Measurements from ENCODE around the gene MTOR. TPM values are rescaled to one million over a fixed set of nuclear protein-coding genes. Genes with fewer than 3 reads are reported as not detected.
"Not testable (repeated sequence)": the region's sequence is repeated elsewhere in the genome, so short reads cannot be mapped to it uniquely, and the experiment has no call there.

MTOR gene
- total RNA-seq, 3 donors from 2014 or later = 46.4 to 49.6 (median 47.9) TPM

DNA sequence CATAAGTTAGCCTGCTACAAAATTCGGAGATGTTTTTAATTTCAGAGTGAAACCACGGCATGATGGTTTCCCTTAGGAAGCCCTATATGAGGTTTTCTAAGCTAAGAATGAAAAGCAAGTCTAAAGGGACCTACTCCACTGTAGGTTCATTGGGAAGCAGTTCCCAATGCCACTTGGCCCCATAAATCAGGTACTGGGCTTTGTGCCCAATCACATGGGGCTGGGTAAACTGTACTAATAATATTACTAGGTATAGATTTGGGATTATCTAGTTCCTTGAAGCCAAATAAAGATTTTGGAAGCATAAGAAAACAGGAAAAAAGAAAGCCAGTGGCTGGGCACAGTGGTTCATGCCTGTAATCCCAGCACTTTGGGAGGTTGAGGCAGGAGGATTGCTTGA lies 92.2 kb downstream of the MTOR start:
- H3K36me3 Mint-ChIP-seq (ENCODE audit: insufficient read depth) = peaks cover 14% of the 10 kb centered on the region
- no peak overlapping the region for H3K4me3 Mint-ChIP-seq
- ATAC-seq (no peak), DNase-seq (no peak)
- no peaks in the 10 kb centered on the region for H3K27me3 Mint-ChIP-seq (ENCODE audit: low read depth)
- H3K4me1 Mint-ChIP-seq (ENCODE audit: low read depth) = no peaks in the 10 kb centered on the region
- no peaks in the 10 kb centered on the region for H3K9me3 Mint-ChIP-seq

DNA sequence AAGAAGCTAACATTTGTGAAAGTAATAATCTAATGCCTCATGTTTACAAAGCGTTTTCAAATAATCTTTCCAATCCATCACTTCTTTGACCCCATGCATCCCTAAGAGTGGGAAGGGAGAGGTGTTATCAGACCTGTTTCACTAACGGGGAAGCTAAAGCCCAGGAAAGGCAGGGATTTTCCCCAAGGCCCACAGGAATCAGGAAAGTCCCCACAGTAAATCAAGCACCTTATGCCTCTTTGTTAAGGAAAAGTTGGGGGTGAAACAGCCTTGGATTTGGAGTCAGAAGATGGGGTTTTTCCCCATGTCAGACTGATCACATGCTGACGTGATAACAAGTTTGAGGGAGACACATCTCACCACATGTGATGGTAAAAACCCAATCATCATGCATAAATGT lies 93.1 kb downstream of the MTOR start:
- Mint-ChIP-seq H3K4me3 (no peak overlapping the region), H3K27me3 (ENCODE audit: low read depth) (no peaks in the 10 kb centered on the region), H3K9me3 (no peaks in the 10 kb centered on the region), H3K36me3 (ENCODE audit: insufficient read depth) (peaks cover 19% of the 10 kb centered on the region), H3K4me1 (ENCODE audit: low read depth) (no peaks in the 10 kb centered on the region)
- DNase-seq (no peak), ATAC-seq (no peak)

DNA sequence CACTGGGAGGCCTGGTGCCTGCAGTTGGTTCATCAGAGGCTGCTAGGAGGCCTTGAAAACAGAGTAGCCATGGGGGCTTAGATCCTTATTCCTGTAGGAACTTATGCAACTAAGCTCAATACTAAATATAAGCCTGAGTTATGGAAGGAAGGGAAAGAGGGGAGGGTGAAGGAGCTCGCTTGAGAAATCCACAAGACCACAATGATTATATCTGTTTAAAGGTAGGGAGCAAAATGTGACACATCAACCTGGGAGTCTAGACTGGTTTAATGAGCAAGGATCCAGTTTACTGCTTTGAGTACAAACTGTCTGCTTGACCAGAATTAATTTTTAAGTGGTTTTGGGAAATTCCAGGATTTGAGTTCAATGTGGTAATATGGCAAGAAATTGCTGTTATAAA lies 93.6 kb downstream of the MTOR start:
- H3K36me3 Mint-ChIP-seq (ENCODE audit: insufficient read depth) = peaks cover 20% of the 10 kb centered on the region
- no peaks in the 10 kb centered on the region for H3K4me1 Mint-ChIP-seq (ENCODE audit: low read depth)
- H3K9me3 Mint-ChIP-seq = no peaks in the 10 kb centered on the region
- H3K27me3 Mint-ChIP-seq (ENCODE audit: low read depth) = no peaks in the 10 kb centered on the region
- ATAC-seq (no peak), DNase-seq (no peak)
- no peak overlapping the region for H3K4me3 Mint-ChIP-seq

DNA sequence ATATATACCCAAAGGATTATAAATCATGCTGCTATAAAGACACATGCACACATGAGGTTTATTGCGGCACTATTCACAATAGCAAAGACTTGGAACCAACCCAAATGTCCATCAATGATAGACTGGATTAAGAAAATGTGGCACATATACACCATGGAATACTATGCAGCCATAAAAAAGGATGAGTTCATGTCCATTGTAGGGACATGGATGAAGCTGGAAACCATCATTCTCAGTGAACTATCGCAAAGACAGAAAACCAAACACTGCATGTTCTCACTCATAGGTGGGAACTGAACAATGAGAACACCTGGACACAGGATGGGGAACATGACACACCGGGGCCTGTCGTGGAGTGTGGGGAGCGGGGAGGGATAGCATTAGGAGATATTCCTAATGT lies 95.6 kb downstream of the MTOR start:
- peaks cover 29% of the 10 kb centered on the region for H3K36me3 Mint-ChIP-seq (ENCODE audit: insufficient read depth)
- not testable (repeated sequence) for DNase-seq; H3K4me3 Mint-ChIP-seq; ATAC-seq; H3K9me3 Mint-ChIP-seq; H3K27me3 Mint-ChIP-seq (ENCODE audit: low read depth); H3K4me1 Mint-ChIP-seq (ENCODE audit: low read depth)

DNA sequence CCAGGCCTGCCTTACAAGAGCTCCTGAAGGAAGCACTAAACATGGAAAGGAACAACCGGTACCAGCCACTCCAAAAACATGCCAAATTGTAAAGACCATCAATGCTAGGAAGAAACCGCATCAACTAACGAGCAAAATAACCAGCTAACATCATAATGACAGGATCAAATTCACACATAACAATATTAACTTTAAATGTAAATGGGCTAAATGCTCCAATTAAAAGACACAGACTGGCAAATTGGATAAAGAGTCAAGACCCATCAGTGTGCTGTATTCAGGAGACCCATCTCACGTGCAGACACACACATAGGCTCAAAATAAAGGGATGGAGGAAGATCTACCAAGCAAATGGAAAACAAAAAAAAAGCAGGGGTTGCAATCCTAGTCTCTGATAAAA lies 99.6 kb downstream of the MTOR start:
- peaks cover 33% of the 10 kb centered on the region for H3K36me3 Mint-ChIP-seq (ENCODE audit: insufficient read depth)
- H3K4me3 Mint-ChIP-seq; ATAC-seq; H3K27me3 Mint-ChIP-seq (ENCODE audit: low read depth); H3K4me1 Mint-ChIP-seq (ENCODE audit: low read depth); DNase-seq; H3K9me3 Mint-ChIP-seq: not testable (repeated sequence)

DNA sequence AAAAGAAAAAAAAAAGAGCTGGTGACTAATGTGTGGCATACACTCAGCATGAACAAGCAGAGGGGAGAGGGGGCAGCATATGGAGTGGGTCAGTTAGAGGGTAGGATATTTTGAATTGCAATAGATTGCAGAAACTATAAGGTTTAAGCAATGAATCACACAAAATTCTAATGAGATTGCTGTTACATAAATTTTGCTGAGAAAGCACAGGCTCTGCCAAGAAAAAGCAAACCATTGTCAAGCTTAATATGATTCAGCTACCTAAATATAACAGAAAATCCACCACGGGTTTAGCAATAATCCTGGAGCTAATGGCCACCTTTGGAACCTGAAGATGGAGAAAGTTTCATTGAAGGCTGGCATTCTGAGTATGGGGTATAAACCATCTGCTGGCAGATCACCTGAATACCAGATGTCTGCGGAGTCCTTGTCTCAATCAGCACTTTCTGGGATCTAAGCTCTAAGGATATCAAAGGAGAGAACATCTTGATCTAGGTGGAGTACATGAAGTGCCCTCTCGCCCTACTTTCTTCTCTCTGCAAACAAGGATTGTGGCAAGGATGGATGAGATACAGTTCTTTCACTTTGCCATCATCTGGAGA lies 103.5 kb downstream of the MTOR start:
- Mint-ChIP-seq H3K4me1 (ENCODE audit: low read depth) (peaks cover 15% of the 10 kb centered on the region), H3K36me3 (ENCODE audit: insufficient read depth) (peaks cover 26% of the 10 kb centered on the region), H3K9me3 (no peaks in the 10 kb centered on the region), H3K4me3 (no peak overlapping the region), H3K27me3 (ENCODE audit: low read depth) (no peaks in the 10 kb centered on the region)
- ATAC-seq (no peak), DNase-seq (no peak)

DNA sequence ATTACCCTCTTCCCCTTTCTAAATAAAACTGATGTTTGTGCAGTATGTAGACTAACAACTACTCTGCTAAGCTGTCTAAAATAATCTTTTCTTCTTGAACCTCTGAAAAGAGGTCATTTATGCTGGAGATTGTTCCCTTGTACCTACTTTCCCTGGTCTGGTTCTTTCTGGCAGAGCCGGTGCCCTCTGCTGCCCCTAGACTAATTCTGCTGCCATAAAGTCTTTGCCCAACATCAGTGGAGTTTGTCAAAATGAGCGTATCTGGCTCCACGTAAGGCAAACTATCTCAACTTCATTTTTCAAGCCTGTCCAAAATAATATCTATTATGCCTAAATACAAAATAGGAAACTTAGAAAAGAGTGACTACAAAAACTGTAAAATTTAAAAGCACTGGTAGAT lies 104.1 kb downstream of the MTOR start:
- ATAC-seq (no peak), DNase-seq (no peak)
- no peaks in the 10 kb centered on the region for H3K27me3 Mint-ChIP-seq (ENCODE audit: low read depth)
- no peaks in the 10 kb centered on the region for H3K9me3 Mint-ChIP-seq
- peaks cover 15% of the 10 kb centered on the region for H3K4me1 Mint-ChIP-seq (ENCODE audit: low read depth)
- peaks cover 22% of the 10 kb centered on the region for H3K36me3 Mint-ChIP-seq (ENCODE audit: insufficient read depth)
- H3K4me3 Mint-ChIP-seq = no peak overlapping the region

DNA sequence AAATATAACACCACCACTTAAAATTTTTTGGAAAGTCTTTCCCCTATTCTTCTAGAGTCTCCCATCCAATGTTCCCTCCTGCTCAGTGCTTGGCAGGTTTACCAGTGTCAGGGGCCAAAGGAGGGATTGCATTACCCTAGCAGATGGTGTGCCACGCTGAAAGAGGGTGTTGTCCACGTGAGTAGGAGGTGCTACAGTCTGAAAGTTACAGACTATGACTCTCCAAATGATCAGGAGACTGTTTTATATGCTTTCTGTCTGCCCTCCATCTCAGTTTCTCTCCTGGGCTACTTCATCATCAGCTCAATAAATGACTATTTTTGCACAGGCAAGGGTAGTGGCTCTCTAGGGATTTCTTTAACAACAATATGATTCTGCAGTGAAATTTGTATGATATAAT lies 104.5 kb downstream of the MTOR start:
- no peak overlapping the region for H3K4me3 Mint-ChIP-seq
- DNase-seq (no peak), ATAC-seq (peak in 1 of 2 donors; percentile 18)
- H3K9me3 Mint-ChIP-seq = no peaks in the 10 kb centered on the region
- H3K4me1 Mint-ChIP-seq (ENCODE audit: low read depth) = peaks cover 15% of the 10 kb centered on the region
- H3K27me3 Mint-ChIP-seq (ENCODE audit: low read depth) = no peaks in the 10 kb centered on the region
- H3K36me3 Mint-ChIP-seq (ENCODE audit: insufficient read depth) = peaks cover 26% of the 10 kb centered on the region

DNA sequence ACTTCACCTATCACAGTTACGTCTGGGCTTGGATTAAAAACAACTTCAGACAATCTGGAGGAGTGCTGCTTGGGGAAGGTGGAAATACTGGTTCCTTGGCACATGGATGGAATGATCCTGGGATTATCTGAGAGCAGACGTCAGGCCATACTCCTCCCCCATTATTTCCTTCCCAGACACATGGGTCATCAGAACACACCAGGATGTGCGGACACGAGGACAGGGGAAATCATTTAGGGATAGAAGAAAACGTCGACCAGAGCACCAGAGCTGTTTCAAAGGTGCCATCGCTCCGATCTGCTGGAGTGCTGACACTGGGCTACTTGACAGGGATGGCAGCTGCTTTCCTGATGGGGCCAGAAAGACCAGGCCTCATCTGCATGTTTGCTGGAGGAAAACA lies 105.0 kb downstream of the MTOR start:
- ATAC-seq (no peak), DNase-seq (no peak)
- Mint-ChIP-seq H3K9me3 (no peaks in the 10 kb centered on the region), H3K27me3 (ENCODE audit: low read depth) (no peaks in the 10 kb centered on the region), H3K4me1 (ENCODE audit: low read depth) (peaks cover 15% of the 10 kb centered on the region), H3K36me3 (ENCODE audit: insufficient read depth) (peaks cover 29% of the 10 kb centered on the region), H3K4me3 (no peak overlapping the region)

DNA sequence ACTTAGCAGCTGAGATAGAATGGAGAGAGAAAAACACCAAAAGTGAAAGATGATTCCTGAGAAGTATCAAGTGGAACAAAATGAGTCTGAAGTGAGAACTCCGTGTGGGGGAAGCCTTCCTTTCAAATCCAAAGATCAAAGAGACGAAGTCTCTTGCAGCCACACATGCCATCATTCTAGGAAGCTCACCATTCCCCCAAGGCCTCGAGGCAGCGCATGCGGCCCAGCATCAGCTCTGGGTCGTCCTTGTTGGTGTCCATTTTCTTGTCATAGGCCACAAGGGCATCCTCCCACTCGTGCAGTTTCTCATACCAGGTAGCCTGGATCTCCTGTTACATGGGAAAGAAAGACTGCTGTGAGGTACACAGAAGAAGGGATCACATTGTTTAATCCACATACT lies 105.4 kb downstream of the MTOR start:
- DNase-seq = no peak
- Mint-ChIP-seq H3K27me3 (ENCODE audit: low read depth) (no peaks in the 10 kb centered on the region), H3K4me3 (no peak overlapping the region), H3K9me3 (no peaks in the 10 kb centered on the region), H3K4me1 (ENCODE audit: low read depth) (peaks cover 15% of the 10 kb centered on the region), H3K36me3 (ENCODE audit: insufficient read depth) (peaks cover 25% of the 10 kb centered on the region)
- ATAC-seq = peak in 1 of 2 donors; percentile 30

DNA sequence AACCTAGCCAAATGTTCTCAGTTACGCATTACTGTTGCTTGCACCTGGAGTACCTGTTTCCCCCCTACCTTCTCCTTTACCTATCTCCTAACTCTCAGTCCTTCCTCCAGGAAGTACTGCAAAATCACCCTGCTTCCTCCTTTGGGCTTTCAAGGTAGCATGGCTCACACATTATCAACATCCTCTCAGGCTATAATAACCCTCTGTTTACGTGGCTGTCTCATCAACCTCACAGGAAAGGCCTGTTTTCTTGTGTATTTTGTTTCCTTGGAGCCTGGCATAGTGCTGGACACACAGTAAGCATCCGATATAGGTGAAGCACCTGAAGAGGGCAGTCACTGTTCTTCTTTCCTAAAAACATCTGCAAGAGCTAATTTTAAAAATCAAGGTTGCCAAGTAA lies 105.9 kb downstream of the MTOR start:
- Mint-ChIP-seq H3K4me3 (no peak overlapping the region), H3K4me1 (ENCODE audit: low read depth) (peaks cover 15% of the 10 kb centered on the region), H3K36me3 (ENCODE audit: insufficient read depth) (peaks cover 23% of the 10 kb centered on the region), H3K27me3 (ENCODE audit: low read depth) (no peaks in the 10 kb centered on the region), H3K9me3 (no peaks in the 10 kb centered on the region)
- no peak for ATAC-seq
- DNase-seq = no peak

DNA sequence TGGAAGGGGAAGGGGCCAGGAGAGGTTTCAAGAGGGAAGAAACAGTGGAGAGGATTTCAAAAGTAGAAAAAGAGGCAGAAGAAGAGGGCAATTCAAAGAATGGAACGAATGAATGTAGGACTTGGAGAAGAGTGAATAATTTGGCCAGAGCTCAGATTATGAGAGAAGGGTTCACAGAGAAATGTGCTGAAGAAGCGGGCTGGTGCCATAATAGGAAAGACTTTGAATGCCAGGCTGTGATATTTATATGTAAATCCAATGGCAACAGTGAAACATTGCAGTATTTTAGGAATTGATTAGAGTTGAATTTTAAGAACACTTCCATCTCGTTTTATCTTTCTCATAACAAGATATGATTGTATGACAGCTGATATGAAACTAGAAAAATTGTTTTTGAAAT lies 109.2 kb downstream of the MTOR start:
- no peaks in the 10 kb centered on the region for H3K9me3 Mint-ChIP-seq
- H3K4me1 Mint-ChIP-seq (ENCODE audit: low read depth) = peaks cover 13% of the 10 kb centered on the region

DNA sequence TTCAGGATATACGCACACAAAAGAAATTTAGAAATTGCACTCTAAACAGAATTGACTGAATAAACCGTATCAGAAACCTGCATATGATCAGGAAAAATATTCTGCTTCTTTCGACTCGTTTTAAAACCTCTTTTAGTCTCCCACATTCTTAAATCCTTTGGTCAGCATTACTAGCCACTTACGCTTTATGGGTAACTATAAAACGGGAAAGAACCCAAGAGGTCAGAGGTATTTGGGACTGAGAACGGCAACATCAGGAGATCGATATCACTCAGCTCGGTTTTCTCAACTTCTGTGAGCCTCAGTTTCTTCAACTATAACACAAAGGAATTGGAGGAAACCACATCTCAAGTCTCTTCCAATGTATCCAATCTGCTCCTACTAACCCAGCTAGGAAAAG lies 109.6 kb downstream of the MTOR start:
- peaks cover 28% of the 10 kb centered on the region for H3K36me3 Mint-ChIP-seq (ENCODE audit: insufficient read depth)
- H3K9me3 Mint-ChIP-seq = no peaks in the 10 kb centered on the region
- H3K4me3 Mint-ChIP-seq = no peak overlapping the region
- ATAC-seq (no peak), DNase-seq (no peak)
- peaks cover 11% of the 10 kb centered on the region for H3K4me1 Mint-ChIP-seq (ENCODE audit: low read depth)
- H3K27me3 Mint-ChIP-seq (ENCODE audit: low read depth) = no peaks in the 10 kb centered on the region

More for the DNA sequence above, 109.2 kb downstream of the MTOR start:
- H3K27me3 Mint-ChIP-seq (ENCODE audit: low read depth) = no peaks in the 10 kb centered on the region
- ATAC-seq (no peak), DNase-seq (no peak)
- H3K4me3 Mint-ChIP-seq = no peak overlapping the region
- H3K36me3 Mint-ChIP-seq (ENCODE audit: insufficient read depth) = peaks cover 26% of the 10 kb centered on the region

DNA sequence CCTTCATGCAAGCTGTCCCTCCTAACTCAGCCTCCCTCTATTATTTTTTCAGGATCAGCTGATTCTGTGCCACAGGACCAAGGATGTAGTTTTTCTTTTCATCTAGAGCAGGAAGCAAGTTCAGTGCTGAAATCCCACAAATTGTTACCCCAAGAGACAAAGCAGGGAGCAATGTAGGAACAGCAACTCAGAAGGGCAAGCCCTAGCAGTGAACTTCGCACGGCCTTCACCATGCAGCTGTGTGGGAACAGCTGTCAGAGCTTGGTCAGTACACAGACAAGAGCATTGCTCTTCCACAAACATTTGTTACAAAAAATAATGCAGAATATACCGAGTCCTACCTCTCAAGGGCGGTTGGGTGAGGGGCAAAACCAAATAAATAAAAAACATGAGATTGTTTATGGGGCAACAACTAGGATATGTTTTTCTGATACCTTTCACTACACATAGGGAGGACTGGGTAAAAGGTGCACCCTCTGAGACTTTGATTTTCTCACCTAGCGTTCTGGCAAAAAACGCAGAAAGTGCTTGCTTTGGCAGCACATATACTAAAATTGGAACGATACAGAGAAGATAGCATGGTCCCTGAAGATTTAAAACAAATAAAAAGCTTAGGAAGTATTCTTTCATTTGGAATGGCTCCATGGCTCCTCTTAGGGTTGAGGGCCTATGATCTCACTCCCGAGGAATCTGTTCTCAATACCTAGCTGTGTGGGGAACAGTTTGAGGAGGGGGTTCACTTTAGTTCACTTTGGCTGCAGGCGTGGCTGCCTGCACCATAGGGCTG lies 110.3 kb downstream of the MTOR start:
- DNase-seq (no peak), ATAC-seq (no peak)
- Mint-ChIP-seq H3K36me3 (ENCODE audit: insufficient read depth) (peaks cover 27% of the 10 kb centered on the region), H3K4me1 (ENCODE audit: low read depth) (peaks cover 6% of the 10 kb centered on the region), H3K27me3 (ENCODE audit: low read depth) (no peaks in the 10 kb centered on the region), H3K4me3 (no peak overlapping the region), H3K9me3 (no peaks in the 10 kb centered on the region)

DNA sequence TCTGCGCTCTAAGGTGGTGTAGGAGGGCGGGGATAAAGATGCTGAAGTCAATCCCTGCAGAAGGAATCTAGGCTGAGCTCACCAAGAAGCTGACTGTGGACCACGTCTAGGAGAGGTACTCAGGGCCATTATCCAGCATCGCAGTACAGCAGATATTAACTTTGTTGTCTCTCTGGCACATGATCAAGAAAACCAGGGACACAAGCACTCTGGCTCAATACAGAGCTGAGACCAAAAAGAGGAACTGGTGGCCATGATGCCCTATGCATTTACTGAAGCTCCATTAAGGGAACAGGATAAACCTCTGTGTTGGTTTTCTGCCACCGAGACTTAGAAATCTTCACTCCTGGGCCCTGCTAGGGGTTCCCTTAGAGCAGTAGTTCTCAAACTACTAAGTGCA lies 111.2 kb downstream of the MTOR start:
- Mint-ChIP-seq H3K9me3 (no peaks in the 10 kb centered on the region), H3K4me1 (ENCODE audit: low read depth) (no peaks in the 10 kb centered on the region), H3K27me3 (ENCODE audit: low read depth) (no peaks in the 10 kb centered on the region), H3K4me3 (no peak overlapping the region), H3K36me3 (ENCODE audit: insufficient read depth) (peaks cover 23% of the 10 kb centered on the region)
- DNase-seq = no peak
- ATAC-seq = no peak
